ENCODE results near the gene MED16. TPM values are rescaled to one million over a fixed set of nuclear protein-coding genes. Genes with fewer than 3 reads are reported as not detected.

Gene MED16
- total RNA-seq, 1 donor from 2014 or later: 43.5 TPM

DNA sequence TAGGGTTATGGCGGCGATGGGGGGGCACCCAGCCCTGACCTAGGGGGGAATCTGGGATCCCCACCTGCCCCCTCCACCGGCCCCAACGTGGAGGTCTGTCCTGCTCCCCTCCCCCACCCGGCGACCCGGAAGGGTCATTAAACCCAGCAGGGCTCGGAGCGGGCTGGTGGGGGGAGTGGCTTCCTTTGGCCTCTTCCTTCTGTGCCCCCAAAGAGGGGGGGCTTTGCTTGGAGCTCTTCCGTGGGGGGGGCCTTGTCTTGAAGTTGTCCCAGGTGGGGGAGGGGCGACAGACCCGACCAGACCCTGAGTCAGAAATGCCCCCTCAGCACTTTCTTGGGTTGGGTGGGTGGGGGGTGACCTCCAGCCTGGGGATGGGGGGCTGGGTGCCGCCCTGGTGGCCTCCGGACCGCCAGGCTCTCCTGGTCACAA is 34.4 kb upstream of the MED16 start:
- ATAC-seq: peak; percentile 3

DNA sequence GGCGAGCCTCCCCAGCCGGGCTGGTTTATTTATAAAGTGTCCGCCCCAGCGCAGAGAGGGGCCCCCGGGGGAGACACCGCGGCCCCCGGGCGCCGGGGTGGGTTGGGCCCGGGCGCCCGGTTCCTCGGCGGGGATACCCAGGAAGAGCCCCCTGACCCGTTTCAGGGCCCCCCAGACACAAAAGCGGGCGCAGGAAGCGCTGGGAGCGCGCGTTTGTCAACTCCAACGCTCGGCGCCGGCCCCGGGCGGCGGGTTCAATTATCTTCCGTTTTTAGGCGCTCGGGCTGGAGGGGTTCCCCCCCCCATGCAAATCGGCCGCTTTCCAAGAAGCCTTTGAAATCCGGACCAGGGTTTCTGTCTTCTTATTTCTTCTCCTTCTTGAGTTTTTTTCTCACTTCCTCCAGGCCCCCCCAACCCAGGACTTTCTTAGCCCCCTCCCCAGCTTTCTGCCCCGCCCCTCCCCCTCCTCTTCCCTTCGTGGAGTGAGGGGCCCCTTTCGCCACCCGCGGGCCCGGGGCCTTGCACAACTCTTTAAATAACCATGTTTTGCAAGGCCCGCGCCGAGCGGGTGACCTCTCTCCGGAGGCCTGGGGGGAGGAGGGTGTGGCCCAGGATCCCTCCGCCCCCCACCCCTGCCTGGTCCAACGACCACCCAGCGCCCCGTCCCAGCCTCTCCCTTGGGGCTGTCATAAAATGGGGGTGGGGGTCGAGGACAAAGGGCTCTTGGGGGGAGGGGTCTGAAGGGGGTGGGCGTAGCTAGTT is 33.8 kb upstream of the MED16 start:
- ATAC-seq: peak; percentile 7

DNA sequence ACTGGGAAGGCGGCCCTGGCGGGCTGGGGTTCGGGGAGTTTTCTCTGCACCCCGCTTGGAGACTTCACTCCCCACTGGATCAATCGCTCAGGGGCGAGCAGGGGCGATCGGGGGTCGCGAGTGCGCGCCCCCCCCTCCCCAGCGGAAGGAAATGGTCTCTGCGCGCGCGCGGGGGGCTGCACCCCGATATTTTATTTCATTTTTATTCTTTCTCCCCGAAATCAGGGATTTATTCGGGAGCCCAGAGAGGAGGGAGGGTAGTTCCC is 33.3 kb upstream of the MED16 start:
- no peak for ATAC-seq

DNA sequence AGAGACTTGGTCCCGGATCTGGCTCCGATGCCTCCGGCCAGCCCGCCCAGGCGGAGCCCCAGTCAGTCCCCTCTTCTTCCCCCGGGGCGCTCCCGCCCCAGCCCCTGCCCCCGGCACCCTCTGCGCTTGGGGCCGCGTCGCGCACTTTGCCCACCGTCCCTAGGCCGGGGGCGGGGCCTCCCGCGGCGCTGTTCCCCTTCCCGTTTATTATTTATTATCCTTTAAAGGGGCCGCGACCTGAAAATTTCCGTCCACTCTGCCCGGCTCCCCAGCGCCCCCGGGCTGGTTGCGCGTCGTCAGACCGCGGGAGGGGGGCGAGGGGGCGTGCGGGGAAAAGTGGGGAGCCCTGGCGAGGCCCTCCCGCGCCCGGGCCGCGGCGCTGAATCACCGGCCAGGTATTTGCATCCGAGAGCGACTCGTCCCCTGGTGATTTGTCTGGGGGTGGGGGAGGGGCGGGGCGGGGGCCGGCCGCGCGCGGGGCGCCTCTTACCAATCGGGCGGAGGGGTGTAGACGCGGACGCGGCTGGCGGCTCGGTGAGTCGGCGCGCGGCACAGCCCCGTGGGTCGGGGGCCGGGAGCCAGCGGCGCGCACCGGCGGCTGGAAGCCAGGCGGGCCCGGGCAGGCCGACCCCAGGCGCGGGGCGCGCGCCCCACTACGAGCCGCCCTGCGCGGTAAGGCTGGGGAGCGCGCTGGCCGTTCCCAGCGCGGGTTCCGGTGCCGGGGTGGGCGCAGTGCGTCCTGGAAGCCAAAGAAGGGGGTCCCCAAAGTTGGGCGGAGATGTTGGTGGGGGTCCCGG is 32.7 kb upstream of the MED16 start, which contains the start of gene ARID3A:
Gene ARID3A (plus strand): TSS at position 510 of the 797 bp plus-strand sequence. CDS start 3,494 bp downstream, outside the sequence.
- ATAC-seq: peak; percentile 56

DNA sequence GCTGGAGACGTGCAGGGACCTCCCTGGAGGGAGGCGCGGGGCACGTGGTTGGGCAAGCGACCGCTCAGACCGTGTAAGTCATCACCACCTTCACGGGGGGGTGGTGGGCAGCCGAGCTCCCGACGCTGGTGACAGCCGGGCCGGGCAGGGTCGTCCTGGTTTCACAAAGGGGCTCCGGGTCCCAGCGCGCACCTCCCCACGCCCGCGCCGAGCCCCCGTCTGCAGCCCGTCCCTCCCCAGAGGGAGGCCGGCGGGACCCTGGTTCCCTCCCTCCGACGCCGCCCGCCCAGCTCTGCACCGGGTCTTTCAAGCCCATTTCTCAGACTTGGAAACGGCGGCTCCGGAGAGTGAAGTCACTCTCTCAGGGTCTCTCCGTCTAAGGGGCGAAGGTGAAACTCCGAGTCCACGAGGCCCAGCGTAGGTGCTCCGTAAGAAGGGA is 32.1 kb upstream of the MED16 start:
- ATAC-seq: peak; percentile 22

GRCh38 chr19:924553-925086 is 31.6 kb upstream of the MED16 start:
- ATAC-seq: no peak

- ATAC-seq: peak; percentile 13
These were observed 27.3 kb upstream of the MED16 start for GRCh38 chr19:920051-920864.

DNA sequence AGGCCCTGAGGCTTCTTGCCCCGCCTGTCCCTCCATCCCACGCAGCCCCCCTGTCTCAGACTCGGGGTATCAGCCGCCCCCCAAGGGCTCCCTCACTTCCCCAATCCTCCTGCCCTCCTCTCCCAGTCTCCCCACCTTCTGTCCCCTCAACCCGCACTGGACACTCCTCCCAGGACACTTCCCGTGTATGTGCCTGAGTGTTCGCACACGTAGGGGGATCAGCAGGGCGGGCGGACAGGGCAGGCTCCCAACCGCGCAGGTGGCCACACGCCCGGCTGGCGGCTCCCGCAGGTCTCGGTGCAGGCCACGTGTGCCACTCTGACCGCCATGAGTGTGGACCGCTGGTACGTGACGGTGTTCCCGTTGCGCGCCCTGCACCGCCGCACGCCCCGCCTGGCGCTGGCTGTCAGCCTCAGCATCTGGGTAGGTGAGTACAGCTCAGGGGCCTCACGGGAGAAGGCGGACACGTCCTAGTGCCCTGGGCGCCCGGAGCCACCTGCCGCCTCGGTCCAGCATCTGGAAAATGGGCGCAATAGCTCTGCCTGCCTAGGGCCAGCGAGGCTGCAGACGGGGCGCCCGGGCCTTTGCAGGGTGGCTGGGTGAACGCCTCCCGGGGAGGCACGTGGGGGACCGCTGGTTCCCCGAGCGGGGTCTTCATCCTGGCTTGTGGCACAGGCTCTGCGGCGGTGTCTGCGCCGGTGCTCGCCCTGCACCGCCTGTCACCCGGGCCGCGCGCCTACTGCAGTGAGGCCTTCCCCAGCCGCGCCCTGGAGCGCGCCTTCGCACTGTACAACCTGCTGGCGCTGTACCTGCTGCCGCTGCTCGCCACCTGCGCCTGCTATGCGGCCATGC is 26.4 kb upstream of the MED16 start:
- peak; percentile 56 for ATAC-seq

GRCh38 chr19:918481-919198 is 25.7 kb upstream of the MED16 start:
- no peak for ATAC-seq

- no peak for ATAC-seq
These were observed 25.1 kb upstream of the MED16 start for GRCh38 chr19:918152-918437.

GRCh38 chr19:917323-918151 is 24.6 kb upstream of the MED16 start, which contains the start of gene KISS1R:
Gene KISS1R, plus strand, starts transcription at chr19:917333. Its CDS starts 170 bp downstream, at chr19:917503.
- no peak for ATAC-seq

DNA sequence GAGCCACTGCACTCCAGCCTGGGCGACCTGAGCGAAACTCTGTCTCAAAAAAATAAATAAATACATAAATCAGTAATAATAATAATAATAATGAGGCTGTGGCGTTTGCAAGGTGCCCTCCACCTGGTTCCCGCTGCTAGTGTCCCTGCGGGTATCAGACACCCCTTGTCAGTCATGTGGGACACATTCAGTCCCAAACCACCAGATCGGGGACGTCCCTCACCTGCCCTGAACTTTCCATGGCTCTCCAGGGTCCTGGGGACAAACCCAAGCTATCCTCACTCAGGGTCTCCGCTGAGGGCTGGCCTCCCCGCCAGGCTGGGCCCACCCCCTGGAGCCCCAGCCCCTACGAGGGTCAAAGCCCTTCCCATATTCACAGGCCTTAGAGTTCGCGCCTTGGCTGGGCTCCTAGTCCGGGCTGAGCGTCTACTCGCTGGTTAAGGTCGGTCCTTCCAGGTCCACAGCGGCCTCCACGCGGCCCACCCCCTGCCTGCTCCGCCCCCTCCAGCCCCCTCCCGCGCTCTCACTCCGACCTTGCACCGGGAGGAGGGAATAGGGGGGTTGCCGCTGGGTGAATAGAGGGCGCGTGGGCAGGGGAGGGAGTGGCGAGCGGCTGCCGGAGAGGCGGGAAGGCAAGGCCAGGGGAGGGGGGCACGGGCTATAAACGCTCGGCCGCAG is 23.8 kb upstream of the MED16 start:
- ATAC-seq: no peak

DNA sequence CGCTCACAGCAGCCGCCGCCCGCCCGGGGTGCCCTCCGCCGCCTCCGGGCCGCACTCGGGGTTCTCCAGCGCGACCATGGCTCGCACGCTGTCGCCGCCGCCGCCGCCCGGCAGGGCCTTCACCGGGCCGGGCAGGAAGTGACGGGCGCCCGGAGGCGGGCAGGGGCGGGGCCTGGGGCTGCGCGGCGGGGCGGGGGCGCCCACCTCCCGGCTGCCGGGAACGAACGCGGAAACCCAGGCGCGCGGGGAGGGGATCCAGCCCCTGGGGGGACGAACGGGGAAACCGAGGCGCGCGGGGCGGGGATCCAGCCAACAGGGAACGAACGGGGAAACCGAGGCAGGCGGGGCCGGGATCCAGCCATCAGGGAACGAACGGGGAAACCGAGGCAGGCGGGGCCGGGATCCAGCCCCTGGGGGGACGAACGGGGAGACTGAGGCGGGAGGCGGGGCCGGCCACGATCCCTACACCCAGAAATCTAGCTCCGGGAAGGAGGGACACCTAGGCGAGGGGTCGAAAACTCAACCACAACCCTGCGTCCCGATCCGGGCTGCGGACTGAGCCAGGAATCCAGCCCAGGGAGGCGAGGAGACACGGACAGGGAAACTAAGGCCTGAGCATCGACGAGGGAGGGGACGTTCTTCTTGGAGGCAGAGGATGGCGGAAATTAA is 20.2 kb upstream of the MED16 start, which contains the start of gene R3HDM4:
Gene R3HDM4 (minus strand): TSS at position 140 of the 669 bp plus-strand sequence. CDS start 62 bp downstream, at position 78.
- ATAC-seq: peak; percentile 54

GRCh38 chr19:912181-913079 is 19.4 kb upstream of the MED16 start:
- peak; percentile 4 for ATAC-seq

DNA sequence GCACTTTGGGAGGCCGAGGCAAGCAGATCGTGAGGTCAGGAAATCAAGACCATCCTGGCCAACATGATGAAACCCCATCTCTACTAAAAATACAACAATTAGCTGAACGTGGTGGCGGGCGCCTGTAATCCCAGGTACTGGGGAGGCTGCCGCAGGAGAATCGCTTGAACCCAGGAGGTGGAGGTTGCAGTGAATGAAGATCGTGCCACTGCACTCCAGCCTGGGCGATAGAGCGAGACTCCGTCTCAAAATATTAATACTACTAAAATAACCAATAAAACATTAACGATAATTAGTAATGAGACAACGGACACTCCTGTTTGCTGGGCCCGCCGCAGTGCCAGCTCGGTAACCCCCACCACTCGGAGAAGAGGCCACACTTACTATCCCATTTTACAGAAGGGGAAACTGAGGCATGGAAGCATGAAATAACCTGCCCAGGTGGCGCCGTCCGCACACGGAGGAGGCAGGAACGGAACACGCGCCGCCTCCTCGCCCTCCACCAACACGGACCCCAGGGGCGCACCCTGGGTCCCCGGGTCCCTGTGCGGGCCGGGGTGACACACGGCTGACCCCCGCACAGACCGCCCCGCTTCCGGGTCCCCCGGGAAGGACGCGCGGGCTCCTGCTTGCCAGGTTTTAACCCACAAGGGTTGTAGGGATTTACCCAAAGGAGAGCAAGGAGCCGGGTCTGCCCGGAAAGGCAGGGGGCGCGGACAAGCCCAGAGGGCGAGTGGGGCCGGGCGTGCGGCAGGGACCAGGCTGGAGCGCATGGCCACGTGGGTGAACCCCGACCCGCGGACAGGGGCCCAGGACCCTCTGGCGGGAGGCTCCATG is 18.4 kb upstream of the MED16 start:
- ATAC-seq: no peak

- no peak for ATAC-seq
These were observed 14.3 kb upstream of the MED16 start for GRCh38 chr19:907183-907853.
